HepG2 (cell line): ENCODE results near the gene MTA1.

Experiments
- ATM ChIP-seq: fragments of 450-650 bp; IDR thresholded peaks from 2 replicates; pipeline ENCODE4 v1.7.1; 2017; ENCODE audit warnings: mild to moderate bottlenecking, borderline replicate concordance
- KDM5A ChIP-seq: fragments of 200-600 bp; sonication (generic); IDR thresholded peaks from 2 replicates; pipeline ENCODE4 v1.7.0; 2018; ENCODE audit warnings: antibody characterized with exemption, mild to moderate bottlenecking, low read length, borderline replicate concordance
- MYNN ChIP-seq: sonication (generic); formaldehyde crosslinking; IDR thresholded peaks from 2 replicates; pipeline ENCODE4 v1.4.0; 2020; ENCODE audit warnings: mild to moderate bottlenecking, low read depth, missing genetic modification reagents
- RCOR2 ChIP-seq: IDR thresholded peaks from 2 replicates; pipeline ENCODE4 v1.6.1; 2016; ENCODE audit warnings: missing biosample characterization, missing genetic modification reagents
- RFX5 ChIP-seq: IDR thresholded peaks from 2 replicates; pipeline ENCODE4 v1.6.1; 2011; ENCODE audit warnings: low read depth, low read length, improper control_type of control experiment
- ZNF124 ChIP-seq: sonication (generic); formaldehyde crosslinking; IDR thresholded peaks from 2 replicates; pipeline ENCODE4 v1.4.0; 2020; ENCODE audit warnings: missing genetic modification reagents
- ZNF143 ChIP-seq: sonication (generic); formaldehyde crosslinking; IDR thresholded peaks from 2 replicates; pipeline ENCODE4 v1.4.0; 2020; ENCODE audit warnings: missing genetic modification reagents
- ZSCAN21 ChIP-seq: sonication (generic); formaldehyde crosslinking; IDR thresholded peaks from 2 replicates; pipeline ENCODE4 v1.8.0; 2022; ENCODE audit warnings: mild to moderate bottlenecking, missing genetic modification reagents, moderate library complexity, borderline replicate concordance
- TF ChIP-seq, protein P1 (sequence below): sonication (generic); formaldehyde crosslinking; IDR thresholded peaks from 2 replicates; pipeline ENCODE4 v1.5.0; 2020; ENCODE audit warnings: mild to moderate bottlenecking, missing genetic modification reagents, moderate library complexity
- TF ChIP-seq, protein P2 (sequence below): sonication (generic); formaldehyde crosslinking; IDR thresholded peaks from 2 replicates; pipeline ENCODE4 v1.4.0; 2020; ENCODE audit warnings: missing genetic modification reagents, borderline replicate concordance
- TF ChIP-seq, protein P3 (sequence below): sonication (generic); formaldehyde crosslinking; IDR thresholded peaks from 2 replicates; pipeline ENCODE4 v1.8.1; 2022; ENCODE audit warnings: mild to moderate bottlenecking, missing genetic modification reagents
- TF ChIP-seq, protein P4 (sequence below): sonication (generic); formaldehyde crosslinking; IDR thresholded peaks from 2 replicates; pipeline ENCODE4 v1.5.0; 2020; ENCODE audit warnings: mild to moderate bottlenecking, missing genetic modification reagents, borderline replicate concordance

DNA sequence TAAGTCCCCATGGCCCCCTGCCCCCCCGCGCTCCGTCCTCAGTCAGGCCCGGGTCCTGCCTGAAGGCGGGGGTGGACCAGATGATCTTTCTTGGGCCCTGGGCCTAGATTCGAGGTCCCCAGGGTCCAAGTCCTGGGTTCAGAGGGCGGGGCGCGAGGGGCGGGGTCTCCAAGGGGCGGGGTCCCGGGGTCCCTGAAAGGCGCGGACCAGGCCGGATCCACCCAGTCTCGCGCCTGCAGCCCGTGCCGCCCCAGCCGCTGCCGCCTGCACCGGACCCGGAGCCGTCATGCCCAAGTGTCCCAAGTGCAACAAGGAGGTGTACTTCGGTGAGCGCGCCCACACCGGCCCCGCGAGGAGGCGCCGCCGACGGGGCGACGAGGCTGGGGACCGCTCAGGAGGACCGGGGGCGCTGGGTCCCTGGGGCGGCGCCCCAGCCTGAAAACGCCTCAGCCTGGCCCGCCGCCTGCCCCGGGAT, 67.4 kb downstream of the MTA1 start:
- TF ChIP-seq, protein P1, sequence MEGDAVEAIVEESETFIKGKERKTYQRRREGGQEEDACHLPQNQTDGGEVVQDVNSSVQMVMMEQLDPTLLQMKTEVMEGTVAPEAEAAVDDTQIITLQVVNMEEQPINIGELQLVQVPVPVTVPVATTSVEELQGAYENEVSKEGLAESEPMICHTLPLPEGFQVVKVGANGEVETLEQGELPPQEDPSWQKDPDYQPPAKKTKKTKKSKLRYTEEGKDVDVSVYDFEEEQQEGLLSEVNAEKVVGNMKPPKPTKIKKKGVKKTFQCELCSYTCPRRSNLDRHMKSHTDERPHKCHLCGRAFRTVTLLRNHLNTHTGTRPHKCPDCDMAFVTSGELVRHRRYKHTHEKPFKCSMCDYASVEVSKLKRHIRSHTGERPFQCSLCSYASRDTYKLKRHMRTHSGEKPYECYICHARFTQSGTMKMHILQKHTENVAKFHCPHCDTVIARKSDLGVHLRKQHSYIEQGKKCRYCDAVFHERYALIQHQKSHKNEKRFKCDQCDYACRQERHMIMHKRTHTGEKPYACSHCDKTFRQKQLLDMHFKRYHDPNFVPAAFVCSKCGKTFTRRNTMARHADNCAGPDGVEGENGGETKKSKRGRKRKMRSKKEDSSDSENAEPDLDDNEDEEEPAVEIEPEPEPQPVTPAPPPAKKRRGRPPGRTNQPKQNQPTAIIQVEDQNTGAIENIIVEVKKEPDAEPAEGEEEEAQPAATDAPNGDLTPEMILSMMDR (CRISPR knock-in tag): no peak
- no peak for TF ChIP-seq RFX5
- TF ChIP-seq, protein P2, sequence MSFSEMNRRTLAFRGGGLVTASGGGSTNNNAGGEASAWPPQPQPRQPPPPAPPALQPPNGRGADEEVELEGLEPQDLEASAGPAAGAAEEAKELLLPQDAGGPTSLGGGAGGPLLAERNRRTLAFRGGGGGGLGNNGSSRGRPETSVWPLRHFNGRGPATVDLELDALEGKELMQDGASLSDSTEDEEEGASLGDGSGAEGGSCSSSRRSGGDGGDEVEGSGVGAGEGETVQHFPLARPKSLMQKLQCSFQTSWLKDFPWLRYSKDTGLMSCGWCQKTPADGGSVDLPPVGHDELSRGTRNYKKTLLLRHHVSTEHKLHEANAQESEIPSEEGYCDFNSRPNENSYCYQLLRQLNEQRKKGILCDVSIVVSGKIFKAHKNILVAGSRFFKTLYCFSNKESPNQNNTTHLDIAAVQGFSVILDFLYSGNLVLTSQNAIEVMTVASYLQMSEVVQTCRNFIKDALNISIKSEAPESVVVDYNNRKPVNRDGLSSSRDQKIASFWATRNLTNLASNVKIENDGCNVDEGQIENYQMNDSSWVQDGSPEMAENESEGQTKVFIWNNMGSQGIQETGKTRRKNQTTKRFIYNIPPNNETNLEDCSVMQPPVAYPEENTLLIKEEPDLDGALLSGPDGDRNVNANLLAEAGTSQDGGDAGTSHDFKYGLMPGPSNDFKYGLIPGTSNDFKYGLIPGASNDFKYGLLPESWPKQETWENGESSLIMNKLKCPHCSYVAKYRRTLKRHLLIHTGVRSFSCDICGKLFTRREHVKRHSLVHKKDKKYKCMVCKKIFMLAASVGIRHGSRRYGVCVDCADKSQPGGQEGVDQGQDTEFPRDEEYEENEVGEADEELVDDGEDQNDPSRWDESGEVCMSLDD (CRISPR knock-in tag): no peak
- TF ChIP-seq MYNN (CRISPR knock-in tag): no peak
- no peak for TF ChIP-seq ZNF143 (CRISPR knock-in tag)
- TF ChIP-seq KDM5A: no peak
- TF ChIP-seq, protein P3, sequence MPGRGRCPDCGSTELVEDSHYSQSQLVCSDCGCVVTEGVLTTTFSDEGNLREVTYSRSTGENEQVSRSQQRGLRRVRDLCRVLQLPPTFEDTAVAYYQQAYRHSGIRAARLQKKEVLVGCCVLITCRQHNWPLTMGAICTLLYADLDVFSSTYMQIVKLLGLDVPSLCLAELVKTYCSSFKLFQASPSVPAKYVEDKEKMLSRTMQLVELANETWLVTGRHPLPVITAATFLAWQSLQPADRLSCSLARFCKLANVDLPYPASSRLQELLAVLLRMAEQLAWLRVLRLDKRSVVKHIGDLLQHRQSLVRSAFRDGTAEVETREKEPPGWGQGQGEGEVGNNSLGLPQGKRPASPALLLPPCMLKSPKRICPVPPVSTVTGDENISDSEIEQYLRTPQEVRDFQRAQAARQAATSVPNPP (CRISPR knock-in tag): no peak
- TF ChIP-seq ATM: no peak
- no peak for TF ChIP-seq RCOR2
- no peak for TF ChIP-seq ZSCAN21 (CRISPR knock-in tag)
- TF ChIP-seq ZNF124: no peak
- TF ChIP-seq, protein P4, sequence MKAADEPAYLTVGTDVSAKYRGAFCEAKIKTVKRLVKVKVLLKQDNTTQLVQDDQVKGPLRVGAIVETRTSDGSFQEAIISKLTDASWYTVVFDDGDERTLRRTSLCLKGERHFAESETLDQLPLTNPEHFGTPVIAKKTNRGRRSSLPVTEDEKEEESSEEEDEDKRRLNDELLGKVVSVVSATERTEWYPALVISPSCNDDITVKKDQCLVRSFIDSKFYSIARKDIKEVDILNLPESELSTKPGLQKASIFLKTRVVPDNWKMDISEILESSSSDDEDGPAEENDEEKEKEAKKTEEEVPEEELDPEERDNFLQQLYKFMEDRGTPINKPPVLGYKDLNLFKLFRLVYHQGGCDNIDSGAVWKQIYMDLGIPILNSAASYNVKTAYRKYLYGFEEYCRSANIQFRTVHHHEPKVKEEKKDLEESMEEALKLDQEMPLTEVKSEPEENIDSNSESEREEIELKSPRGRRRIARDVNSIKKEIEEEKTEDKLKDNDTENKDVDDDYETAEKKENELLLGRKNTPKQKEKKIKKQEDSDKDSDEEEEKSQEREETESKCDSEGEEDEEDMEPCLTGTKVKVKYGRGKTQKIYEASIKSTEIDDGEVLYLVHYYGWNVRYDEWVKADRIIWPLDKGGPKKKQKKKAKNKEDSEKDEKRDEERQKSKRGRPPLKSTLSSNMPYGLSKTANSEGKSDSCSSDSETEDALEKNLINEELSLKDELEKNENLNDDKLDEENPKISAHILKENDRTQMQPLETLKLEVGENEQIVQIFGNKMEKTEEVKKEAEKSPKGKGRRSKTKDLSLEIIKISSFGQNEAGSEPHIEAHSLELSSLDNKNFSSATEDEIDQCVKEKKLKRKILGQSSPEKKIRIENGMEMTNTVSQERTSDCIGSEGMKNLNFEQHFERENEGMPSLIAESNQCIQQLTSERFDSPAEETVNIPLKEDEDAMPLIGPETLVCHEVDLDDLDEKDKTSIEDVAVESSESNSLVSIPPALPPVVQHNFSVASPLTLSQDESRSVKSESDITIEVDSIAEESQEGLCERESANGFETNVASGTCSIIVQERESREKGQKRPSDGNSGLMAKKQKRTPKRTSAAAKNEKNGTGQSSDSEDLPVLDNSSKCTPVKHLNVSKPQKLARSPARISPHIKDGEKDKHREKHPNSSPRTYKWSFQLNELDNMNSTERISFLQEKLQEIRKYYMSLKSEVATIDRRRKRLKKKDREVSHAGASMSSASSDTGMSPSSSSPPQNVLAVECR: no peak; the same call in 1 of the 2 replicates
